Lower lobe of right lung (tissue), 2 donors: ENCODE data around the gene CHKA. TPM values are rescaled to one million over a fixed set of nuclear protein-coding genes. Genes with fewer than 3 reads are reported as not detected.

Experiments used
- ATAC-seq, 2 donors: fragments of 200-7000 bp; cut with Tn5 transposase; one replicate each; pipeline ENCODE4 v1.9.1; 2020 to 2022; ENCODE audit warnings: mild to moderate bottlenecking in 2 of 2, moderate library complexity in 2 of 2
- DNase-seq: peaks from one replicate; pipeline ENCODE4 v3.0.0-alpha.2; 2020
- H3K27ac ChIP-seq: fragments of 200-600 bp; one replicate; pipeline ENCODE4 v1.8.0; 2022
- H3K27me3 ChIP-seq: fragments of 200-600 bp; one replicate; pipeline ENCODE4 v1.8.0; 2022; ENCODE audit warnings: low read depth
- H3K36me3 ChIP-seq: fragments of 200-600 bp; one replicate; pipeline ENCODE4 v1.8.0; 2022; ENCODE audit warnings: mild to moderate bottlenecking
- H3K4me1 ChIP-seq: fragments of 200-600 bp; one replicate; pipeline ENCODE4 v1.8.0; 2022
- H3K4me3 ChIP-seq: fragments of 200-600 bp; one replicate; pipeline ENCODE4 v1.8.0; 2022; ENCODE audit warnings: mild to moderate bottlenecking
- H3K9me3 ChIP-seq: fragments of 200-600 bp; one replicate; pipeline ENCODE4 v1.8.0; 2022
- intact Hi-C: fragments of 100-400 bp; cut with DNase I; formaldehyde crosslinking; loops from one replicate; pipeline ENCODE4 v1.11.0; 2022
- total RNA-seq: library from RNA; stranded (reverse); fragmentation: NEBNext Ultra II Directional; extraction: Animal tissue kit (Norgen Biotek cat#: 25700); gene quantifications from one replicate; pipeline ENCODE4 v1.2.1, GENCODE V29; 2021
- TF ChIP-seq, protein P1 (sequence below): fragments of 200-600 bp; IDR thresholded peaks from one replicate; pipeline ENCODE4 v1.8.0; 2022; ENCODE audit warnings: antibody characterized with exemption, mild to moderate bottlenecking
- donor health status: DM: no; HTN: yes; CAD: no; lungs with severe emphysema.

Gene CHKA
- total RNA-seq, 1 donor from 2014 or later: 43.0 TPM

- ATAC-seq (no peak), DNase-seq (no peak)
- Histone ChIP-seq H3K9me3 (no peaks in the 10 kb centered on the region), H3K4me3 (no peak overlapping the region), H3K27me3 (no peaks in the 10 kb centered on the region), H3K27ac (peak overlapping the region; percentile 44), H3K4me1 (peaks cover 48% of the 10 kb centered on the region), H3K36me3 (no peaks in the 10 kb centered on the region)
- intact Hi-C loops: no loop called here
- TF ChIP-seq, protein P1, sequence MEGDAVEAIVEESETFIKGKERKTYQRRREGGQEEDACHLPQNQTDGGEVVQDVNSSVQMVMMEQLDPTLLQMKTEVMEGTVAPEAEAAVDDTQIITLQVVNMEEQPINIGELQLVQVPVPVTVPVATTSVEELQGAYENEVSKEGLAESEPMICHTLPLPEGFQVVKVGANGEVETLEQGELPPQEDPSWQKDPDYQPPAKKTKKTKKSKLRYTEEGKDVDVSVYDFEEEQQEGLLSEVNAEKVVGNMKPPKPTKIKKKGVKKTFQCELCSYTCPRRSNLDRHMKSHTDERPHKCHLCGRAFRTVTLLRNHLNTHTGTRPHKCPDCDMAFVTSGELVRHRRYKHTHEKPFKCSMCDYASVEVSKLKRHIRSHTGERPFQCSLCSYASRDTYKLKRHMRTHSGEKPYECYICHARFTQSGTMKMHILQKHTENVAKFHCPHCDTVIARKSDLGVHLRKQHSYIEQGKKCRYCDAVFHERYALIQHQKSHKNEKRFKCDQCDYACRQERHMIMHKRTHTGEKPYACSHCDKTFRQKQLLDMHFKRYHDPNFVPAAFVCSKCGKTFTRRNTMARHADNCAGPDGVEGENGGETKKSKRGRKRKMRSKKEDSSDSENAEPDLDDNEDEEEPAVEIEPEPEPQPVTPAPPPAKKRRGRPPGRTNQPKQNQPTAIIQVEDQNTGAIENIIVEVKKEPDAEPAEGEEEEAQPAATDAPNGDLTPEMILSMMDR: no peak
Observed at GRCh38 chr11:68142441-68143309, 21.5 kb upstream of the CHKA start.

GRCh38 chr11:68142028-68142412, 20.8 kb upstream of the CHKA start:
- DNase-seq (peak; percentile 69), ATAC-seq (peak; percentile 5 to 24)
- Histone ChIP-seq H3K4me1 (peaks cover 43% of the 10 kb centered on the region), H3K27me3 (no peaks in the 10 kb centered on the region), H3K27ac (peak overlapping the region; percentile 44), H3K9me3 (no peaks in the 10 kb centered on the region), H3K36me3 (no peaks in the 10 kb centered on the region), H3K4me3 (no peak overlapping the region)
- intact Hi-C loops: no loop called here
- TF ChIP-seq, protein P1: no peak

- TF ChIP-seq, protein P1: no peak
- Histone ChIP-seq H3K4me3 (no peak overlapping the region), H3K36me3 (no peaks in the 10 kb centered on the region), H3K27me3 (no peaks in the 10 kb centered on the region), H3K9me3 (no peaks in the 10 kb centered on the region), H3K27ac (peak overlapping the region; percentile 44), H3K4me1 (peaks cover 37% of the 10 kb centered on the region)
- DNase-seq (no peak), ATAC-seq (no peak)
- intact Hi-C loops: no loop called here
Observed at GRCh38 chr11:68141246-68142027, 20.2 kb upstream of the CHKA start.

DNA sequence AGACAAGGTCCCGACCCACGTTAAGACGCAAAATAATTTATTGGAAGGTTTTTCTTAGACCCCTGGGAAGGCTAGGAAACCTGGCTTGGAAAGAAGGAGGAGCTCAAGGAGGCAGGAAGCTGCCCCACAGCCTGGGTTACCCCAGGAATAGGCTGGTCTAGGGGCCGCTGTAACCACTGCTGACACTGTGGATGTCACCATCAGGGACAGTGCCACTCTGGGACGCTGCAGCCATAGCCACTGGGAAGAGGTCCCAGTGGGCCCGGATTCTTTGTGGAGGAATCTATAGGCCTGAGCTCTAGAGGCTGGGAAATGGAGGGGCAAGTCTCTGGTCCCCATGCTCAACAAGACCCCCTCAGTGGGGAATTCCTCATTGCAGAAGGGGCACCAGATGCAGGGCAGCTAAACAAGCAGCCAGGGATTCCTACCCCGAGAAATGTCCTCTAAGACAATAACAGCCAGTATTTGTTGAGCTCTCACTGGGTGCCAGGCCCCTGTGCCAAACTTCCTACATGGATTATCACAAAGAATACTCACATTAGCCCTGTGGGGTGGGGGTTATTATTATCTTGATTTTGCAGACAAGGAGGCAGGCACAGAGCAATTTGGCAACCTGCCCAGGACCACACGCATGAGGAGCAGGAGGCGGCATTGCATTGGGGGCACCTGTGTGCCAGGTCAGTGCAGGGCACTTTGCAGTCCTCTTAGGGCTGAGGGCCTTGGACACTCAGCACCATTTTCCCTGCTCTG, 19.5 kb upstream of the CHKA start:
- Histone ChIP-seq H3K4me1 (peaks cover 29% of the 10 kb centered on the region), H3K27ac (no peak overlapping the region), H3K4me3 (no peak overlapping the region), H3K27me3 (no peaks in the 10 kb centered on the region), H3K36me3 (no peaks in the 10 kb centered on the region), H3K9me3 (no peaks in the 10 kb centered on the region)
- intact Hi-C loops: no loop called here
- DNase-seq (no peak), ATAC-seq (no peak)
- TF ChIP-seq, protein P1: no peak

- ATAC-seq (no peak), DNase-seq (no peak)
- TF ChIP-seq, protein P1: no peak
- Histone ChIP-seq H3K36me3 (no peaks in the 10 kb centered on the region), H3K4me1 (peaks cover 24% of the 10 kb centered on the region), H3K27ac (peak overlapping the region; percentile 10), H3K9me3 (no peaks in the 10 kb centered on the region), H3K4me3 (no peak overlapping the region), H3K27me3 (no peaks in the 10 kb centered on the region)
- intact Hi-C loops: no loop called here
Observed at GRCh38 chr11:68138237-68138636, 17.0 kb upstream of the CHKA start.
